Neural cell (in vitro differentiated cells): Measurements from ENCODE around the gene FERD3L. TPM values are rescaled to one million over a fixed set of nuclear protein-coding genes. Genes with fewer than 3 reads are reported as not detected.

Source experiments
- H2AFZ ChIP-seq: fragments of 200-600, 300-800 bp; sonication (generic), shearing (Covaris generic); 2 replicates; pipeline ENCODE4 v1.6.0; 2014; ENCODE audit warnings: low read depth, mild to moderate bottlenecking, antibody characterized with exemption, low read length, moderate library complexity
- H3F3A ChIP-seq: fragments of 200-600 bp; shearing (Covaris generic); 2 replicates; pipeline ENCODE4 v1.6.1; 2016; ENCODE audit warnings: mild to moderate bottlenecking, moderate library complexity, mixed read lengths, antibody characterized with exemption, low read length; ENCODE audit not compliant: insufficient read depth, poor library complexity, severe bottlenecking
- H3K27ac ChIP-seq: fragments of 200-600, 300-800 bp; sonication (generic), shearing (Covaris generic); 2 replicates; pipeline ENCODE4 v1.5.1; 2014; ENCODE audit warnings: mild to moderate bottlenecking, low read length, moderate library complexity
- H3K27me3 ChIP-seq: fragments of 300-800, 200-600 bp; sonication (generic), shearing (Covaris generic); 2 replicates; pipeline ENCODE4 v1.6.0; 2014; ENCODE audit warnings: mild to moderate bottlenecking, low read depth, low read length, moderate library complexity; ENCODE audit not compliant: insufficient read depth
- H3K36me3 ChIP-seq: fragments of 300-800, 200-600 bp; sonication (generic), shearing (Covaris generic); 2 replicates; pipeline ENCODE4 v1.5.1; 2014; ENCODE audit warnings: mild to moderate bottlenecking, antibody characterized with exemption, low read length, moderate library complexity; ENCODE audit not compliant: insufficient read depth
- H3K4me2 ChIP-seq: fragments of 300-800, 200-600 bp; sonication (generic), shearing (Covaris generic); 2 replicates; pipeline ENCODE4 v1.6.0; 2014; ENCODE audit warnings: mild to moderate bottlenecking, low read length
- H3K4me3 ChIP-seq: fragments of 300-800, 200-600 bp; sonication (generic), shearing (Covaris generic); 2 replicates; pipeline ENCODE4 v1.5.1; 2014; ENCODE audit warnings: mild to moderate bottlenecking, low read length, moderate library complexity
- H3K79me2 ChIP-seq: fragments of 200-600 bp; shearing (Covaris generic); replicated peaks from 2 replicates; pipeline ENCODE4 v1.6.0; 2014; ENCODE audit warnings: mild to moderate bottlenecking, low read length, moderate library complexity; ENCODE audit not compliant: insufficient read depth
- H3K9ac ChIP-seq: fragments of 300-800, 200-600 bp; sonication (generic), shearing (Covaris generic); 2 replicates; pipeline ENCODE4 v1.6.1; 2016; ENCODE audit warnings: mild to moderate bottlenecking, low read length, mixed read lengths
- H3K9me2 ChIP-seq: fragments of 200-600 bp; shearing (Covaris generic); 2 replicates; pipeline ENCODE4 v1.6.1; 2016; ENCODE audit warnings: mild to moderate bottlenecking, low read length, mixed read lengths; ENCODE audit not compliant: insufficient read depth
- H3K9me3 ChIP-seq: fragments of 200-600, 300-800 bp; sonication (generic), shearing (Covaris generic); 2 replicates; pipeline ENCODE4 v1.6.1; 2016; ENCODE audit warnings: mild to moderate bottlenecking, mixed run types, low read length, moderate library complexity, mixed read lengths
- H4K20me1 ChIP-seq: fragments of 200-600 bp; shearing (Covaris generic); 2 replicates; pipeline ENCODE4 v1.6.1; 2016; ENCODE audit warnings: mild to moderate bottlenecking, mixed run types; ENCODE audit not compliant: insufficient read depth
- CTCF ChIP-seq: fragments of 450-650 bp; IDR thresholded peaks from 2 replicates; pipeline ENCODE4 v1.5.1; 2014; ENCODE audit warnings: antibody characterized with exemption, mild to moderate bottlenecking, moderate library complexity; ENCODE audit not compliant: poor library complexity, severe bottlenecking
- EP300 ChIP-seq: fragments of 450-650 bp; conservative IDR thresholded peaks from 2 replicates; pipeline ENCODE4 v1.6.1; 2014; ENCODE audit warnings: antibody characterized with exemption, mild to moderate bottlenecking, moderate library complexity; ENCODE audit not compliant: poor library complexity, severe bottlenecking
- EZH2 ChIP-seq: fragments of 200-600, 300-800 bp; shearing (Covaris generic), sonication (generic); IDR thresholded peaks from 2 replicates; pipeline ENCODE4 v1.6.1; 2014; ENCODE audit warnings: antibody characterized with exemption, low read length, borderline replicate concordance, mild to moderate bottlenecking; ENCODE audit not compliant: insufficient read depth, poor library complexity, severe bottlenecking
- MXI1 ChIP-seq: fragments of 450-650 bp; conservative IDR thresholded peaks from 2 replicates; pipeline ENCODE4 v1.6.1; 2014; ENCODE audit warnings: antibody characterized with exemption, mild to moderate bottlenecking; ENCODE audit not compliant: poor library complexity, severe bottlenecking
- POLR2AphosphoS5 ChIP-seq: IDR thresholded peaks from 2 replicates; pipeline ENCODE4 v1.6.1; 2012
- RAD21 ChIP-seq: fragments of 450-650 bp; conservative IDR thresholded peaks from 2 replicates; pipeline ENCODE4 v1.6.1; 2014; ENCODE audit warnings: antibody characterized with exemption, mild to moderate bottlenecking, moderate library complexity
- REST ChIP-seq: IDR thresholded peaks from 2 replicates; pipeline ENCODE4 v1.6.1; 2012; ENCODE audit warnings: borderline replicate concordance
- SMC3 ChIP-seq: fragments of 450-650 bp; conservative IDR thresholded peaks from 2 replicates; pipeline ENCODE4 v1.6.1; 2014; ENCODE audit warnings: antibody characterized with exemption, mild to moderate bottlenecking, moderate library complexity; ENCODE audit not compliant: poor library complexity
- TAF1 ChIP-seq: IDR thresholded peaks from 2 replicates; pipeline ENCODE4 v1.6.1; 2012; ENCODE audit warnings: low read depth
- polyA plus RNA-seq: library from polyadenylated mRNA; depleted of rRNA; stranded (reverse); fragments of >200 nt; gene quantifications from 2 replicates; pipeline ENCODE4 v1.2.3, GENCODE V29; 2014

FERD3L gene
- polyA plus RNA-seq, 1 donor from 2014 or later, result not detected

GRCh38 chr7:19178595-19178994 is 33.4 kb upstream of the FERD3L start:
- Histone ChIP-seq H2AFZ (no peak overlapping the region), H3F3A (no peaks in the 10 kb centered on the region), H3K4me3 (no peak overlapping the region), H3K9me2 (no peaks in the 10 kb centered on the region), H3K79me2 (no peaks in the 10 kb centered on the region), H3K27ac (no peak overlapping the region), H3K36me3 (no peaks in the 10 kb centered on the region), H3K27me3 (no peaks in the 10 kb centered on the region), H3K9ac (no peak overlapping the region), H3K4me2 (no peak overlapping the region), H4K20me1 (no peaks in the 10 kb centered on the region), H3K9me3 (no peaks in the 10 kb centered on the region)
- TF ChIP-seq TAF1 (no peak), RAD21 (no peak), EP300 (no peak), EZH2 (no peak), MXI1 (no peak), POLR2AphosphoS5 (no peak), CTCF (no peak), REST (no peak), SMC3 (no peak)

DNA sequence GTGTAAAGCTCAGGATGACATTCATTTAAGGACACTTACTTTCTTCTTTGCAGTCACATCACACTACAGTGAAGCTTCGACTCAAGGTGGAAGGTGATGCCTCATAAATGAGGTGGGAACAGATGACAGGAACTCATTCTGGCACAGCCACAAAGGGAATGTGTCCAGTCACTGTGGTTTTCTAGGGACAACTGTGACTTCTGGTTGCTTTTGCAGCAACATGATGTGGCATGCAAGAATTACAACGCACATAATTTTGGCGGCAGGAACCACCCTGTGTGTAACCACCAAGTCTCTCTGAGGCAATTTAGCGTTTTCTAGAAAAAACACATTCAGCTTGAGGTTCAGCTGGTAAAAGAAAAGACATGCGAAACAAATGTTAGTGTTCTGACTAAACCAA is 32.0 kb upstream of the FERD3L start:
- Histone ChIP-seq H3K27me3 (no peaks in the 10 kb centered on the region), H3K27ac (no peak overlapping the region), H2AFZ (no peak overlapping the region), H3F3A (no peaks in the 10 kb centered on the region), H4K20me1 (no peaks in the 10 kb centered on the region), H3K9ac (no peak overlapping the region), H3K4me2 (no peak overlapping the region), H3K4me3 (no peak overlapping the region), H3K9me3 (no peaks in the 10 kb centered on the region), H3K36me3 (no peaks in the 10 kb centered on the region), H3K9me2 (no peaks in the 10 kb centered on the region), H3K79me2 (no peaks in the 10 kb centered on the region)
- no peak for TF ChIP-seq SMC3
- no peak for TF ChIP-seq POLR2AphosphoS5
- no peak for TF ChIP-seq TAF1
- no peak for TF ChIP-seq RAD21
- TF ChIP-seq MXI1, result no peak
- TF ChIP-seq EP300, result no peak
- no peak for TF ChIP-seq CTCF
- TF ChIP-seq REST, result no peak
- TF ChIP-seq EZH2, result no peak
